HL-60/S4 treated with phorbol 12-myristate 13-acetate at 8.2 ng/mL for 4 days and 3 days (cell line): ENCODE measurements around the gene ADAMTS14.

Experiments used
- in situ Hi-C: fragments of 300-500 bp; cut with MboI; formaldehyde crosslinking; loops from 2 replicates; pipeline ENCODE4 v1.15.0; 2022; ENCODE audit warnings: low sequenced_read_pairs

ADAMTS14 gene

DNA sequence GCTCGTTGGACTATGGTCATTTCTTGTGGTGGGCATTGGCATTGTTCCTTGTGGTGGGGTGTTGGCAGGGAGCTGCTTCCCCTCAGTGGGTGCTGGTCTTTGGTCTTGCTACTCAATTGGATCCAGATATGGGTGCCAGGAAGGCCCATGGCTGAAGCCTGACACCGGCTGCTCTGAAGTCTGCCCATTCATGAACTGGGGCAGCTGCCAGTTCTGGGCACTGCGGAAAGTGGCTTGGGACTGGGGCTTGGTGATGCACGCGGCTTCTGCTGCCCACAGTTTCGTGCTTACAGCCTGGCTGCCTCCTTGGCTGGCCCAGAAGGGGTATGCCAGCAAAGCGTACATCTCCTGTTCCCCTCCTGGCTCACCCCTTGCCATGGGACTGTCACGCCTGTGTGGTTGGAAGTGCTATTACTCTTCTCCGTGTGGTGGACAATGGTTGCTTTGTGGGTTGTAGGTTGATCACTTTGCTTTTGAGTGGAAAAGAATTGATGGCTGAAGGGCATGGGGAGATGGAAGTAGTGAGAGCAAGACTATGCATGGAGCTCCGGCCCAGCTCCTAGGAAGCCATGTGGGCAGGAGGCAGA is 54.7 kb downstream of the ADAMTS14 start:
- in situ Hi-C loops = no loop called here

DNA sequence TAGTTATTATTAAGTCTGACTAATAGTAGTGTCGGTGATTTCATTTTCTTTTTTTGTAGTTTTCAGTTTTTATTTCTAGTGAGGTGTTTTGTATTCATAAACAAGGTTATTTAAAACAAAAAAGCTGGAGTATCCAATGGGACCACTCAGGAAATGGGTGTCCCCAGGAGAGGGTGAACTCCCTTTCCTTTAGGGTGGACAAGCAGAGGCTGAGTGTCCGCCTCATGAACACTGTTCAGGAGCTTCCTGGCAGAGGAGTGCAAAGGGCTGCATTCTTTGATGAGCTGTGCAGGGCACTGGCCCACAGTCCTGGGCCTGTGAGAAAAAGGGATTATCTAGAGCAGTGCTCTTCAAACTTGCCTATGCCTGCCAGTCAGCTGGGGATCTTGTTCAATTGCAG is 56.0 kb downstream of the ADAMTS14 start:
- in situ Hi-C loops = no loop called here

DNA sequence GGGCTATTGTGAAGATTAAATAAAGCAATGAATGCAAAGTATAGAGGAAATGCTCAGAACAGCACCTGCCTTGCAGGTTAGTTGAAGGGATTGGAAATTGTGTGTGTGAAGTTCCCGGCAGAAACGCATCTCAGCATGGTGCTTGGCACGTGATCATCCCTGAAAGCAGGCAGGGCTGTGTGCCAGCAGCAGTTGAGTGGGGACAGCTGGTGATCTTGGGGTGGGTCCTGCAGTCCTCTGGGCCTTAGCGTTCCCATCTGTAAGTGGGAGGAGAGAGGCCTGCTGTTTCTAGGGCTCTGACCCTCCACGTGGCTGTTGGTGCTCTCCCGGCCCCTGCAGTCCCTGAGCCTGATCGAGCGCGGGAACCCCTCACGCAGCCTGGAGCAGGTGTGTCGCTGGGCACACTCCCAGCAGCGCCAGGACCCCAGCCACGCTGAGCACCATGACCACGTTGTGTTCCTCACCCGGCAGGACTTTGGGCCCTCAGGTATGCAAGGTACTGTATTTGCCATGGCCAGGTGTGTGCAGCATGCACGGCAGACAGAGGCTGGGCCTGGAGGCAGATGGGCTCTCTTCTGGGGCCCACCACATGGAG is 57.6 kb downstream of the ADAMTS14 start:
- in situ Hi-C loops = no loop called here

DNA sequence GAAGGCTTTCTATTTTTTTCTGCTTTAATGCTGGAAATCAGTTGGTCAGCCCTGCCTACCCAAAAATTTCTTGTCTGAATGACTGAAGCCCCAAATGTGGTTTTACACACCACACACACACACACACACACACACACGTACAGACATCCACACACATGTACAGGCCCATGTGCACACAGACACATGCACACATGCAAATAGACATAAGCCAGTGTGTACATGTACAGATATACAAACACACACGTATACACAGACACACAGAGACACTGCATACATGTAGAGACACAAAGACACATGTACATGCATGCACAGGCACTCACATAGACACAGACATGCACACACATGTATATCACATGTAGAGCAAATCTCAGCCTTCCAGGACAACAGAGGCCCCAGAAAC is 58.6 kb downstream of the ADAMTS14 start:
- in situ Hi-C loops = no loop called here

DNA sequence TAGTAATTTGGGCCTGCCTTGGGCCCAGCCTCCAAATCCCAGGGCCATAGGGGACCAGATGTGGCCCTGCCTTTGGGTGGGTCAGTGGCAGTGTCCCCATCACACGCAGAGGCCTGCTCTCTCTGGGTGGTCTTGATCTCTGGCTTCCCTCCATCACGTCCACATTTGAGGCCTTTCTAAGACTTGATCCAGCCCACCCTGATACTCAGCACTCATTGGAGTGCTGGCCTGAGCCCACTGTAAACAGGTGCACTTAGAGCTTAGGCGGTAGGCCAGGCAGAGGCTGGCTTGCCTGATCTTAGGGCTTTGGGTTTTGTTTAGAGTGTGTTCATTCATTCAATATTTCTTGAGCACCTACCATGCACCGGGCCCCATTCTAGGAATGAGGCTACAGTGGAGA is 60.3 kb downstream of the ADAMTS14 start:
- in situ Hi-C loops = no loop called here

DNA sequence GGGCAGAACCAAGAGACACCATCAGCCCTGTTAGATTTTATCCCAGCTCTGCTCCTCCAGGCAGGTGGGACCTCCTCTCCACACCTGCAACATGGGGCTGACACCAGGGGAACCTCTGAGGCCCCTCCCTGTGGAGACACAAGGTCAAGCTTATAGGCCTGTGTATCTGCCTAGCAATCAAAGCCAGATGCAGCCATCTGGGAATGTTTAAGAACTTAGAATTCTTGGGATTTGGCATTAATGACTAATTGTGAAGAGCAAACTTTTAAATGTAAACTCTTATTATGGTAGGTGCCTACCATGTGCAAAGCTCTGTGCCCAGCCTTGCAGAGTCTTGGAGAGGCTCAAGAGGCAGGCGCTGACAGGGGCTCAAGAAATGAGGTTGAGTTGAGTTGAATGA is 60.7 kb downstream of the ADAMTS14 start:
- in situ Hi-C loops = no loop called here

DNA sequence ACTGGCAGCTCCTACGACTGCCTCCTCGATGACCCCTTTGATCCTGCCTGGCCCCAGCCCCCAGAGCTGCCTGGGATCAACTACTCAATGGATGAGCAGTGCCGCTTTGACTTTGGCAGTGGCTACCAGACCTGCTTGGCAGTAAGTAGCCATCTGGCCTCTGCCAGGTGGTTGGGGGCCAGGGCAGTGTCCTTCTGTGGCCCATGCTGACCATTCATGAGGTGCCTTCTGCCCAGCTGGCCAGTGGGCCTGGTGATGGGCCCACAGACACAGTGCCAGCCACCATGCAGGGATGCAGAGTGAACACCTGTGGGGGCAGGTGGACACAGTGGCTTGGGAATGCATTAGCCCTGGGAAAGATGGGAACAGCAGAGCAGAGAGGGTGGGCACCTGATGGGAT is 62.9 kb downstream of the ADAMTS14 start:
- in situ Hi-C loops = no loop called here

DNA sequence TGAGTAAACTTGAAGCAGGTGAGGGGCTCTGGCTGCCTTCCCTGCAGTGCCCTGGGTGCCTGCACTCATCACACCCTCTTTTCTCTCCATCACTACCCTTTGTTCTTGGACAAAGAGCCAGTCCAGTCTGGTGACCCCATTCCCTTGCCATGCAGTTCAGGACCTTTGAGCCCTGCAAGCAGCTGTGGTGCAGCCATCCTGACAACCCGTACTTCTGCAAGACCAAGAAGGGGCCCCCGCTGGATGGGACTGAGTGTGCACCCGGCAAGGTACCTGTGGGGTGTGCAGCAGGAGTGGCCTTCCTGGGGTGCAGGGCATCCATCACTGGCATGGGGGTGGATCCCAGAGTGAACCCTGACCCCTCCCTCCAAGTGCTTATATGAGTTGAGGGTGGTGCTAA is 64.2 kb downstream of the ADAMTS14 start:
- in situ Hi-C loops = no loop called here

DNA sequence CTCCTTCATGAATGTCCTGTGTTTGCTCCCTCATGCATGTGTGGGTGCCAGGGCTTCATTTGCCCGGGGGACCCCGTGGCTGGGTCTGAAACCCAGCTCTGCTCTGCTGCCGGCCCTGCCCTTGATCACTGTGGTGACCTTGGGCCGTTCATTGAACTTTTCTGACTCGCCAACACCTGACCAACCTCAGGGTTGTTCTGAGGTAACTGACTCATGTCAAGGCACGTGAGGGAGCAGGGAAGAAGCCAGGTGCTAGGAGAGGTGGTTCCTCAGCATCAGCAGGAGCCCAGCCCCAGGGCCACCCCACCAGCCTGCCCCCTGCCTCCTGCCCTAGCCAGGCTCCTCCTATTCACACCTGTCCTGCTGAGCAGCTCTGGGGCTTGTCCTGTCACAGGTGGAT is 64.9 kb downstream of the ADAMTS14 start:
- in situ Hi-C loops = no loop called here

DNA sequence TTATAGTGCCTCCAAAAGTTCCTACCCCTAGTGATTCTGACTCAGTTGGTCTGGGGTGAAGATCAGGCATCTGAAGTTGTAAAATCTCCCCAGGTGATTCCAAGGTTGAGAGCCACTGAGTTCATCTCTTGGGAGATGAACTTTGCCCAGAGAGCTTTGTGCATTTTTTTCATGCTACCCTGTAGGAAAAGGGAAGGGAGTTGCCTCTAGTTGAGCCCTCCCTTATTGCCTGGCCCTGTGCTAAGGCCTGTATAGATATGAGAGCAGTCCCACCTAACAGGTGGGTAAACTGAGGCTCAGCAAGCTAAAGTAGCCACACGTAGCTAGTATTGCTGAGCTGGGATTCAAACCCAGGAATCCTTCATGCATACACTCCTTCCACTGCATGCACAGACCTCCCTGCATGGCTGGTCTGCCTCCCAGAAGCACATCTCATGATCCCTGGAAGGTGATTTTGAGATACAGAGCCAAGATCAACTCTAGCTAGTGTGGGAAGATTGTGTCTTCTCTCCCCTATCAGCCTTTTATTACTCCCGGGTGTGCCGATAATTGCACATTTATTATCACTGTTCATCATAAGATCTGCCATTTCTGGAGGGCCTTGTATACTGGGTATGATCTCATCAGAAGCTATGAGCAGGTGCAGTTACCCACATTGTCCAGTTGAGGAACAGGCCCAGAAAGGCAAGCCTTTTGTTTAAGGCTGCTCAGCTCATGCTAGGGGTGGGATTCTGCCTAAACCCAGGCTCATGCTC is 65.9 kb downstream of the ADAMTS14 start:
- in situ Hi-C loops = no loop called here

DNA sequence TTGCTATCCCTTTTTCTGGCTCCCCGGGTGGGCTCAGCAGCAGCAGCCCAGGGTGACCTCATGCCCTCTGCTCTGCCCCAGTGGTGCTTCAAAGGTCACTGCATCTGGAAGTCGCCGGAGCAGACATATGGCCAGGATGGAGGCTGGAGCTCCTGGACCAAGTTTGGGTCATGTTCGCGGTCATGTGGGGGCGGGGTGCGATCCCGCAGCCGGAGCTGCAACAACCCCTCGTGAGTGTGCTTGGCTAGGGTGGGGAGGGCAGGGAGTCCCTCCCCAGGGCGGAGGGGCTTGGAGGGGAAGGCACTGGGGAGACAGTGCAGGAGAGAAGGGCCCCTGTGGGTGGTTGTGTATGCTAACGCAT is 66.4 kb downstream of the ADAMTS14 start:
- in situ Hi-C loops = no loop called here

DNA sequence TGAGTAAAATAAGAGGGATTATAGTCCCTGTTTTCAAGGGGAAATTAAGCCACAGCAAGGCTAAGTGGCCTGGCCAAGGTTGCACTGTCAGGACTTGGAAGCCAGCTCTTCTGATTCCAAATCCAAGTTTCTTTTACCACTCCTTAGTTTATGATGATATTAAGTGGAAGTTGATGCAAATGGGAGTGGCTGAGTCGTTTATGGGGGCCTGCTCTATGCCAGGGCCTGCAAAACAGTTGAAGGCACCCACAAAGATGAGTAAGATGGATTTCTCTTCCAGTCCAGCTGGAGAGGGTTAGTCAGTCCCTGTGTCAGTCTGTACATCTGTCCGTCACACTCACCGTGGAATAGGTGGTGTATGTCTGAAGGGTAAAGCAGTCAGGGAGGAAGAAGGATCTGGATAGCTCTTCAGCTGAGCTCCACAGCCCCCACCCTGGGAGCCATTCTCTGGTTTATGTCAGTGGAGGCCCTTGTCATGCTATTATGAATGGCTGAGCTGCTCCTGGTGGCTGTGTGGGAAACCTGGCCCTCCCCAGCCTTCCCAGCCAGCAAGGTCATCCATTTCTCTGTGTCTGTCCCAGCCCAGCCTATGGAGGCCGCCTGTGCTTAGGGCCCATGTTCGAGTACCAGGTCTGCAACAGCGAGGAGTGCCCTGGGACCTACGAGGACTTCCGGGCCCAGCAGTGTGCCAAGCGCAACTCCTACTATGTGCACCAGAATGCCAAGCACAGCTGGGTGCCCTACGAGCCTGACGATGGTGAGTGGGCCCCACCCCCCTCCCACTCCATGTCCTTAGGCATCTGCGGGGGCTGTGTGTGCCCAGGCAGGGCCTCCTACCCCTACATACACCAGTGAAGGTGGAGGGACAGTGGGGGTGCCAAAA is 68.3 kb downstream of the ADAMTS14 start:
- in situ Hi-C loops = no loop called here

DNA sequence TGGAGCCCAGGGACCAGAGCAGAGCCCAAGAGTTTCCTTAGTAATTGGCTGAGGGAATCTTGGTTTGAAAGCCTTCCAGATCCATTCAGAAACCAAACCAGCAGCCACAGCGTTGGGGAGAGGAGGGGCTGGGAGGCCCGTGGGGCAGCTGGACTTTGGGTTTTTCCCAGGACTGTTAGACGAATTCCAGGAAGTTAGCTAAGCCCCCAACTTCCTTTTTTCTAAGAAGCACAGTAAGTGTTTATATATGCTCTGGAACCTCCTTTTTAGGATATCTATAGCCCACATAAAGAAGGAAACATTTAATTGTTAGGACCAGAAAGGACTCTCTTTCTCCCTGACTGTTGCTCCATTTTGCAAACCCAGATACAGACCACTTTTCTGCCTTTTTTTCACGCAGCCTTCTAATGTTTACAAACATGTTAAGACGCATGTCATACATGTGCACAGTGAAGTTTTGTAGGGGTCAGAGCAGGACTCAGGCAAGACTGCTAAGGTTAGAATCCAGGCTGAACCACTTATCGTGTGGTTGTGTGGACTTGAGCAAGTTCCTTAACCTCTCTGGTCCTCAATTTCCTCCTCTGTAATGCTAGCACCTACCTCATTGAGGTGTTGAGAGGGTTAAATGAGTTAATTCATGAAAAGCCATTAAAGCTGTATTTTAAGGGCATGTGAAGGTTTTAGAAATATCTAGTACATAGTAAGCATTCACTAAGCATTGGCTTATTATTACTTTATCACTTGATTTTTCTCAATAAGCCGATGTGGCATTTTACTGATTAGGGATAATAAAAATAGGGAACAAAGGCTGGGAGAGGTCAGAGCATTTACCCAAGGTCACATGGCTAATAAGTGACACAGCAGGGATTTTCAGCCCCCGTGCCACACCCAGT is 70.5 kb downstream of the ADAMTS14 start:
- in situ Hi-C loops = no loop called here

DNA sequence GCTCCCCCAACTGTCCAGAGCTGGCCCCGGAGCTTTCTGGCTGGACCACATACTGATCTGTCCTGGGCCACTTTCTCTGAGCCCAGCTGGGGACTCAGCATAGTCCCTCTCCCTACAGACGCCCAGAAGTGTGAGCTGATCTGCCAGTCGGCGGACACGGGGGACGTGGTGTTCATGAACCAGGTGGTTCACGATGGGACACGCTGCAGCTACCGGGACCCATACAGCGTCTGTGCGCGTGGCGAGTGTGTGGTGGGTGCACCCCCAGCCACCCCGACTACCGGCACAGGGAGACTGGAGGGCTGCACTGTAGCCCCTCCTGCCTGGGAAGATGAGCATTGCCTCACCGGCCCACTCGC is 71.1 kb downstream of the ADAMTS14 start:
- in situ Hi-C loops = no loop called here

DNA sequence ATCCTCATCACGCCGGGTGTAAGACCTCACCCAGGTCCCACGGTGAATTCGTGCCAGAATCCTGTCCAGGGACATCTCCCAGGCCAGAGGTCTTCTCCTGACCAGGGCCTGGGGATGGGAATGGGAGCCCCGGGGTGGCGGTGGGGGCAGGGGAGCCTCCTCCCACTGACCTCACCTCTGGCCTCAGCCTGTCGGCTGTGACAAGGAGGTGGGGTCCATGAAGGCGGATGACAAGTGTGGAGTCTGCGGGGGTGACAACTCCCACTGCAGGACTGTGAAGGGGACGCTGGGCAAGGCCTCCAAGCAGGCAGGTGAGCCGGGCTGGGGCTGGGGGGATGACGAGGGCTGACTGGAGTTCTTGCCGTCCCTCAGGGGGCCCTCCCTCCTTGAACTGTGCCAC is 71.6 kb downstream of the ADAMTS14 start:
- in situ Hi-C loops = no loop called here

DNA sequence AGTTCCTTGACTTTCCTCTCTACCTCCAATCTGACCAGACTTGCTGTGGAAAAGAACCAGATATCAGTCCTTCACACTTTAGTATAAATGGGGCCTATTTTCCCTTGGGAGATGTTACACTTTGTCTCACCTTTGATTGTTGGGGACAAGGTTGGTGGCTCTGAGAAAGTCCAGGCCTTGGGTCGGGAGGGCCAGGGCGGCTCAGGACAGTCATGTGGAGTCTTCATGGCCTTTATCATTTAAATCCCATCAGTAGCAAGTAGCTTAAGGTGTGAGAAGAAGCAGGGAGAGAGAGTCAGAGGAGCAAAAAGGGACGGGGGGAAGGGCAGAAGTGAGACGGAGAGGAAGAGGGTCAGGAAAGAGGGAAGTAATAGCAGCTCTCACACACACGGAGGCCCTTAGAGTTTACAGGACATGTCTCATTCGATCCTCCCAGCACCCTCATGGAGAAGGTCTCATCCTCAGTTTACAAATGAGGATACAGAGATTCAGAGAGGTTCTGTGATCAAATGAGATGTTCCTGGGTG is 72.4 kb downstream of the ADAMTS14 start:
- in situ Hi-C loops = no loop called here

DNA sequence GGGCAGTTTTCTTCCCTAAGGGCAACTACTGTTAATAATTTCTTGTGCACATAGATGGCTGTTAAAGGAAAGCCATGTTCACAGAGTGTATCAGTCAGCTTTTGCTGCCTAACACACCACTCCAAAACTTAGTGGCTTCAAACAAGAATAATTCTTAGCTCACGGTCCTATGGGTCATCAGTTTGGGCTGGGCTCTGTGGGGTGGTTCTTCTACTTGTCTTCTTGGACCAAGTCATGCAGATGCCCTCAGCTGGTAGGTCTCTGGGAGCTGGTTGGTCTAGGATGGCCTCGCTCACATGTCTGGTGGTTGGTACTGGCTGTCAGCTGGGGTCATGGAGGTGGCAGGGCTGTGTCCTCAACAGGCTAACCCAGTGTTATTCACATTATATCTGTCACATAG is 73.2 kb downstream of the ADAMTS14 start:
- in situ Hi-C loops = no loop called here

DNA sequence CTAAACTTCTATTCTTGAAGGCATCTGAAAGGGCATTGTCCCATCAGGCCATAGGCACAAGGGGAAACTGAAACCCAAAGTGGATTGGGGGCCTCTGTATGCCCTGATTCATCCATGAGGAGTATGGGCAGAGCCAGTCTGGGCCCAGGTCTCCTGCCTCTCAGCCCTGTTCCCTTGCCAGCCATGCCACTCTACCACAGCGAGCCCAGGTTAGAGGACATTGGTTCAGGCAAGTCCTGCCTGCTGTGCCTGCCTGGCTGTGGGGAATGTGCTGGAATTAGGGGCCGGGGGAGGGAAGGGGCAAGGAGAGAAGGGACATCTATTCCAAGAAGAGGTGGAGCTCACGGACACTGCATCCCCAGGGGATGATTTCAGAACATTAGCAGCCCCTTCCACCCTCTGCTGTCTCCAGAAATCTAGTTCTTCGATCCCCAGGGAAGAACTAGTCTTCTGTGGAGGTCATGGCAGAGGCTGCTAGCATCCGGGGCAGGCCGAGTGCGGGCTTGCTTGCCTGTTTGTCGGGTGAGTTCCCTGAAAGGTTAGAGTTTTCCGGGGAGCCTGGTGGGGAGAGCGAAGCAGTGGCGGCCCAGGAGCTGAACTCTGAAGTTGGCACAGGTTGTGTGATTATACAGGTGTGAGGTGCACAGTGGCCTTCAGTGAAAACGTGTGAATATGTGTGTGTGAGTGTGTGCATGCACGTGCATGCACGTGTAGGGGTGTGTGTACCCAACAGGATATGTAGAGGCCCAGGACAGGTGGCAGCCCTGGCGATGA is 75.1 kb downstream of the ADAMTS14 start:
- in situ Hi-C loops = no loop called here

DNA sequence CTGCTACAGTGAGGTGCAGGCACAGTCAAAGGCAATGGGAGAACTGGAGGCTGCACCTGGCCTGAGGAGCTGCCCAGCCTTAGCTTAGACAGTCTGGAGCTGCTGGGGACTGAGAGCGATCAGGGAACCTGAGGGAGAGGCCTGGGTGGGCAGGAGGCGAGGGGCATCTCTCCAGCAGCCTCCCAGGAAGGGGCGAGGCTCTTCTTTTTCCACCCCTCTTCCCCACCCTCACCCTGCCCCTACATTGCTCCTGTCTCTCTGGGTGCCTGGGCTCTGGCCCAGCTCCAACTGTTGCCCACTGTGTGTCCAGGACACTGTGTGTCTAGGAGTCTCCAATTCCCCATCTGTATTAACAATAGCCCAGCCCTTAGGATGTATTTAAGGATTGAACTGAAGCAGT is 76.0 kb downstream of the ADAMTS14 start:
- in situ Hi-C loops = no loop called here
